C1 segment of cervical spinal cord (tissue), 14 donors: ENCODE data around the gene KIFC3.
"Not testable (repeated sequence)": the region's sequence is repeated elsewhere in the genome, so short reads cannot be mapped to it uniquely, and the experiment has no call there.

Experiments
- DNase-seq, 14 donors: peaks; one replicate each; lab custom pipeline; 2025; lab: John Stamatoyannopoulos, UW

Gene KIFC3

DNA sequence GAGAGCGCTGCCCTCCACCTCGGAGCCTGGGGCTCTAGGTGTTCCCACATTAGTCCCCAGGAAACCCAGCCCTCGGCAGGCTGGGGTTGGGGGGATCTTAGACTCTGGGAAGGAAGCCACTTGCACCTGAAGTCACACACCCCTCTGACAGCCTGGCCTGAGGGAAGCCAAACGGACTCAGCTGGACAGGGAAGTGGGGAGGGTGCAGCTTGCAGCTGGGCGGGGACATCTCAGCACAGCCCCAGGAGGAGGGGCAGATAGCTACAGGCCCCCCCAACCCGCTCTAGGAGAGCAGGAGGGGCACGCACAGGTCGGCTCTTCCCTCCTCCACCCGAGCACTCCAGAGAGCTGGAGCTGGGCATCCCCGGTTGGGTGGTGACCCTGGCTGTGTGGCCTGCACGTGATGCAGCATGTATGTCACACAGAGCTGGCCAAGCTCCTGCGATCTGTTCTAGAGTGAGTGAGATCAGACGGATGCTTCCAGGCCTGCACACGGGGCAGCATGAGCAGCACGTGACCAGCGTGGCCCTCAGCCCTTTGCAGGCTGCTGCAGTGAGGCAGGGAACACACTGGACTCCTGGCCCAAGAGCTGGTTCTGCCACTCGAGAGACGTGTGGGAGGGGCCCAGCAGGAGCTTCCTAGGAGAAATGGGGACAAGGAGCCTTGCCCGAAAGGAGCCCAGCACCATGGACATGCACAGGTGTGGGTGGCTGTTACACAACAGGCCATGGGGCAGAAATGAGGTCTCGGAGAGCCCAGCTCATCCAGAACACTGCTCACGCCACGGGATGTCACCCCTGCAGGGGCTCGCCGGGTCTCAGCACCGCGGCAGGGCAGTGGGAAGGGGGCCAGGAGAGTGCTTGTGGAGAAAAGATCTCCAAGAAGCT lies 15.4 kb downstream of the KIFC3 start:
- peak in 11 of 14 donors; percentile 13 to 67 (median 43) for DNase-seq

DNA sequence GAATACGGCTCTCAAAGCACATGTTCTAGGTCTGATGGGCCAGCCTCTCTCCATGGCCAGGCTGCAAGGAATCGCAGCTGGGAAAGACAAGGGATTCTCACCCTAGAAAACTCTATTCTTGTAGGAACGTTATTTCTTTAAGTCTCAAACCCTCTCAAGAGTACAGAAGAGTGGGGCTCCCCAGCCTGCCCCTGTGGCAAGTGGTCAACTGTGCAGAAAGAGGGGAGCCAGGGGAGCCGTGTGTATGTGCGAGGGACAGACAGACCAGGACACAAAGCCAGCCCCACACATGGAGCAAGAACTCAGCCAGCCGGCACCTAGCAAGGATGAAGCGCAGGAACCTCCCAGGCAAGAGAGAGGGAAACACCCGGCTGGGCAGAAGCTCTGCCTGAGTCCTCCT lies 16.4 kb downstream of the KIFC3 start:
- DNase-seq, result no peak

DNA sequence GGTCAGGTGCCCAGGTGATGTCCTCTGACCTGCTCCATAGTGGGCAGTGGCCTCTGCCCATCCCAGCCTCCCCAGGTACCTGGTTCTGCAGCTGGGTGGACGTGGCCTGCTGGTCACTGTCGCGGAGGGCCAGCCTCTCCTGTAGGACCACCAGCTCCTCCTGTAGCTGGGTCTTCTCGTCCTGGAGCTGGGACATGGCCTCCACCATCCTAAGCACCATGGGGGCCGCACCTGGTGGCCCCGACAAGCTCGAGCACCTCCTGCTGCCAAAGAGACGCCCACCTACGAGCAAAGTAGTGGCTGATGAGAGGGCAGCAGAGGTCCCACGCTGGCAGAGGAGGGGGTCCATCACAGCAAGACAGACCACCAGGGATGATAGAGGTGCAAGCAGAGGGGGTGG lies 16.9 kb downstream of the KIFC3 start:
- no peak for DNase-seq

DNA sequence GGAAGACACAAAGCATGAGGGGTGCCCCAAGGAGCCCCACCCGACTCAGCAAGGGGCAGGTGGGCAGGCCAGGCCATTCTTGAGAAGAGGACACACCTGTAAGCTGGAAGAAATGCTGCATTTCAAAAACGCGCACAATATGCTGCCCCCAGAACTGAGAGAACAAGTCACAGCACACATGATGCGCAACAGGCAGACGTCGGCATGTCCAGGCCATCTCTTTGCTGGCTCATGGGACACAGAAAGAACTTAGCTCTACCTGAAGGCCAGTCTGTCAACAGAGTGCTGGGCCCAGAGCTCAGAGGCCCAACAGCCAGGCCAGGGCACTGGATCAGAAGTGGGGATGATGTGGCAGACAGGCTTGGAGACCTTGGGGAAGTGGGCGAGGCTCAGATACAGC lies 18.0 kb downstream of the KIFC3 start:
- no peak for DNase-seq

DNA sequence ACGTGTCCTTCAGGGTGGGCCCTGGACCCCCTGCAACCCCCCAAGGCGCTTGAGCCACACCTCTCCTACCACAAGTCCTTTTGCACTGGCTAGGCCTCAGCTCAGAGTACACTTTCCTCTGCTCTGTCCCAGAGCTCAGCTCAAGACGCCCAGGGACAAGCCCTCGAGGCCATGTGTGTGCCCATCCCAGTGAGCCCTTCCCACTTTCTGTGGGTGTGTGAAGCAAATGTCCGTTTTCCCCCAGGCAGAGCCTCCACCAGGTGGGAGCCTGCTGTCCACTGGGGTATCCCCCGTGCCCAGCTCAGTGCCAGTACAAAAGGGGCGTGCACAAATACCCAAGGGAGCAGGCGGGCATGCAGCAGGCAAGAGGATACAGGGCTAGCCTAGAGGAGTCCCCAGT lies 18.4 kb downstream of the KIFC3 start:
- DNase-seq, result no peak

DNA sequence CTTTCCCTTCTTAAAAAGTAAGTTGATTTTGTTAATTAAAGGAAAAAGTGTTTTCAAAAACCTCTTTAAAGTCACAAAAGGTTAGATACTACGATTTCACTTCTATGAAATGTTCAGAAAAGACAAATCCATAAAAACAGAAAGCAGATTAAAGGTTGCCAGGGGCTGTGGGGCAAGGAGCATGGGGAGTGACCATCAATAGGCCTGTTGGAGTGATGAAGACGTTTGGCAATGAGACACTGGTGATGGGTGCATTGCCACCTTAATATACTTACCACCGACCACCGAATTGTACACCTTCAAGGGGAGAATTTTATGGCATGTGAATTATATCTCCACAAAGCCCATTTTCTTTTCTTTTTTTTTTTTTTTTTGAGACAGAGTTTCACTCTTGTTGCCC lies 19.2 kb downstream of the KIFC3 start:
- DNase-seq, result no peak

DNA sequence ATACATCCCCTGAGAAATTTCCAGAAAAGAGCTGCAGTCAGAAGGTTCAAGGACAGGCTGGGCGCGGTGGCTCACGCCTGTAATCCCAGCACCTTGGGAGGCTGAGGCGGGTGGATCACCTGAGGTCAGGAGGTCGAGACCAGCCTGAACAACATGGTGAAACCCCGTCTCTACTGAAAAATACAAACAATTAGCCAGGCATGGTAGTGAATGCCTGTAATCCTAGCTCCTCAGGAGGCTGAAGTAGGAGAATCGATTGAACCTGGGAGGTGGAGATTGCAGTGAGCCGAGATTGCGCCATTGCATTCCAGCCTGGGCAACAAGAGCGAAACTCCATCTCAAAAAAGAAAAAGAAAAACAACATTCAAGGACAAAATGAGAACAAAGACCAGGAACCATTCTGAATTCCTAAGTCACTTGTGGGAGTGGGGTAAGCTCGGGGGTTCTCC lies 19.7 kb downstream of the KIFC3 start:
- DNase-seq, result not testable (repeated sequence)

DNA sequence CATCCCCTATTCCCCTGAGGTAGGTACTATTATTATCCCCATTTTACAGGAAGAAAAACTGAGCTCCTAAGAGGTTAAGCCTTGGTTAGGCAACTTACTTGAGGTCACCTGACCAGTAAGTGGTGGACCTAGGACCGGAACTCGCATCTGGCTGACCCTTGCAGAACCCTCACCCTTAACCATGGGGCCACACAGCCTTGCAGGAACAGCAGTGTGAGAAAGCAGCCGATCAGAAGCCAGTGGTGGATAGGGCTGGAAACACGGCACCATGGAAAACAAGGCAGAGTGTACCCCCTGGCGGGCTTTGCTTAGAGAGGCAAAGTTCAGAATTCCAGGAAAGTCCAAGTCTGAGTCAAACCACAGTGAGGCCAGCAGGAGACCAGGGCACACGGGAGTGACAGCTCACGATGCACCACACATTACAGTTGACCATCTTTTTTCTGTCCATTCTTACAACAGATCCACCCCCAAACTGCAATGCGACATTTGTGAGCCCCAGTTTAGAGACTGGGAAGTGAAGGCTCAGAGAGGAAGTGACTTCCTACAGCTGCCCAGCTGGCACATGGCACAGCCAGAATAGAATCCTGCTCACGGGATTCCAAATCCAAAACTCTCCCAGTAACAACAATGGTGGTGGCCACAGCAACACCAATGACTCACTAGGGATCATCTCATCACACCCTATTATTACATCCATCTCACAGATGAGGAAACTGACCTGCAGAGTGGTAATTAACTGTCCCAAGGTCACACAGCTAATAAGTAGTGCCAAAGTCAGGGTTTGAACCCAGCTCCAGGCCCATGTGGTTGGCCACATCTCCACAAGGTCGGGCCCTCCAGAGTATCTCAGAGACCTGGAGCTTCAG lies 20.3 kb downstream of the KIFC3 start:
- DNase-seq, result no peak

DNA sequence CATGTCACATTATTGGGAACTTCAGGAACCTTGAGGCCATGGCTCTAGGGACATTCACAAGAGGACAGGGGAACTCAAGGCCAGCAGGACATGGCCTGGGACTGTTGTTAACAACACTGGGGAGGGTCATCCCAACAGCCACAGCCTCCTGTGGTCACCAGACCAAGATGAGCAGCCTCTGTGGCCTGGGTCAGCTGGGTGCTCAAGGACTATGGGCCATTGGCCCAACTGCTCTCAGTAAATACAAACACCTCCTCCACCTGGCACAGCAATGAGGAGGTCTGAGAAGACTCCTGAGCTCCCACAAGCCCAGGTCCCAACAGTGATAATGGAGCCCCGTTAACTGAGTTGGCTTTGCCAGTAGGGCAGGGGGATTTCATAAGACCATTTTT lies 20.9 kb downstream of the KIFC3 start:
- no peak for DNase-seq

DNA sequence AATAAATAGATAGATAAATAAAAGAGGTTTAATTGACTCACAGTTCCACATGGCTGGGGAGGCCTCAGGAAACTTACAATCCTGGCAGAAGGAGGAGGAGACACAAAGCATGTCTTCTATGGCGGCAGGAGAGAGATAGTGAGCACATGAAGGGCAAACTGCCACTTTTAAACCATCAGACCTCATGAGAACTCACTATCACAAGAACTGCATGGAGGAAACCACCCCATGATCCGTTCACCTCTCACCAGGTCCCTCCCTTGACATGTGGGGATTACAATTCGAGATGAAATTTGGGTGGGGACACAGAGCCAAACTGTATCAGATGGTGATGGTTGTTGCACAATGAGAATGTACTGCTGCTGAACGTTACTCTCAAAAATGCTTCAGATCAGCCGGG lies 22.5 kb downstream of the KIFC3 start:
- DNase-seq, result not testable (repeated sequence)

DNA sequence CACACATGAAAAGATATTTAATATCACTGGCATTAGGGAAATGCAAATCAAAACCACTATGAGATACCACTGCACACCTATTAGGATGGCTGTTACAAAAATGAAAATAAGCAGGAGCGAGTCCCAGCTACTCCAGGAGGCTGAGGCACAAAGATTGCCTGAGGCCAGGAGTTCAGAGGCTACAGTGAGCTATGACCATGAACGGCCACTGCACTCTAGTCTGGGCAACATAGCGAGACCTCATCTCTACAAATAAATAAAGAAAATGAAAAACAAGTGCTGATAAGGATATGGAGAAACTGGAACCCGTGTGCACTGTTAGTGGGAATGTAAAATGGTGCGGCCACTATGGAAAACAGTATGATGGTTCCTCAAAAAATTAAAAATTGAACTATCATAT lies 23.6 kb downstream of the KIFC3 start:
- no peak for DNase-seq

DNA sequence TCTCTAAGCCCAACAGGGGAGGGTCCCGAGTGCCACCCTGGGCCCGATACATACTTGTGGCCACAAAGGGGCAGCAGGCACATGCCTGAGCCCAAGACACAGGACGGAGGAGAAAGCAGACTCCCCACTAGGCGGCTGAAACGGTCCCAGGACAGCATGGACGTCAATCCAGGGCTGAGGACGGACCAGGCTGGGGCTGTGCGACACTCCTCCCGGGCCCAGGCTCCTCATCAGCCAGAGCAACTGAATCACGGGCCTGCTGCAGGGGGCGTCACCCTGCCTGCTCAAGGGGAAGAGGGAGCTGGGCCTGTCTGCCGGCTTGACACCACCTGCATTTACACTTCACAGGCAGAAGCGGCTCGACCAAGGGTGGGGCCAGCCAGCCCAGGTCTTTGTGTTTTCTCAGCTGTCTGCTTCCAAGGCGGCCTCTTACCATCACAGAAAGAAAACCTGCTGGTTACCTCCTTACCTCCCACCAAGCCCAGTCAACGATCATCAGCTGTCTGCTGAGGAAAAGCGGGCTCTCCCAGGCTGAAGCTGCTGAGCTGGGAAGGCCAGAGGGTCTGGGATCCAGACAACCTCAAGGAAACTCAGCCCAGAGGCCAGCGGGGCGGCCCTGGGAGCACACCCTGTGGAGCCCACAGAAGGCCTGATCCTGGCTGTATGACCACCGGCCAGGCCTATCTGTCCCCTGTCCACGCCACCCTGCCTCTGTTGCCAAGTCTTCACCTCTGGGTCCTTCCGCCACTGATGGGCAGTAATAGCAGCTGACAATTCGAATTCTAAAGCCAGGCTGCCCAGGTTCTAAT lies 26.4 kb downstream of the KIFC3 start:
- peak in 8 of 14 donors; percentile 18 to 39 (median 23) for DNase-seq

DNA sequence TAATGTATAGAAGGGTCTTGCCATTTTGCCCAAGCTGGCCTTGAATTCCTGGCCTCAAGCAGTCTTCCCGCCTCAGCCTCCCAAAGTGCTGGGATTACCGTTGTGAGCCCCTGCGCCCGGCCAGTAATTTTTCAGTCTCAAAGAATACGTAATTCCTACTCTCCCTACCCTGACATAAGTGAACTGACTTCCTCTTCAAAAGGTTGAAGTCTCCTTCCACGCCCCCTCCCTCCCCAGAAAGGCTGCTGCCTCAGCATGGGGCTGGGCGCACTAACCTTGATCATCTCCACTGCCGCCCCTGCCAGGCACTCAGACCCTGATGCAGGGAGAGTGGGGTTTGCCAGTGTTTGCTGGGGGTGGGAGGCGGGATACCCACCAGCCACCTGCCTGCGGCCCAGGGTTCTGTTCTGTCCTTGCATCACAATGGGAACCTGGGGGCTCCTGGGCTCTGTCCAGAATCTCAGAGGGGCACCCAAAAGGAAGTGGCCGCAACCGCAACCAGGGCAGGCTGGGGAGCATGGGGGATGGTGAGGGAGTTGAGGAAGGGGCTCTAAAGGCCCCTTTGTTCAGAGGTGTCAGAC lies 27.5 kb downstream of the KIFC3 start:
- DNase-seq, result no peak

DNA sequence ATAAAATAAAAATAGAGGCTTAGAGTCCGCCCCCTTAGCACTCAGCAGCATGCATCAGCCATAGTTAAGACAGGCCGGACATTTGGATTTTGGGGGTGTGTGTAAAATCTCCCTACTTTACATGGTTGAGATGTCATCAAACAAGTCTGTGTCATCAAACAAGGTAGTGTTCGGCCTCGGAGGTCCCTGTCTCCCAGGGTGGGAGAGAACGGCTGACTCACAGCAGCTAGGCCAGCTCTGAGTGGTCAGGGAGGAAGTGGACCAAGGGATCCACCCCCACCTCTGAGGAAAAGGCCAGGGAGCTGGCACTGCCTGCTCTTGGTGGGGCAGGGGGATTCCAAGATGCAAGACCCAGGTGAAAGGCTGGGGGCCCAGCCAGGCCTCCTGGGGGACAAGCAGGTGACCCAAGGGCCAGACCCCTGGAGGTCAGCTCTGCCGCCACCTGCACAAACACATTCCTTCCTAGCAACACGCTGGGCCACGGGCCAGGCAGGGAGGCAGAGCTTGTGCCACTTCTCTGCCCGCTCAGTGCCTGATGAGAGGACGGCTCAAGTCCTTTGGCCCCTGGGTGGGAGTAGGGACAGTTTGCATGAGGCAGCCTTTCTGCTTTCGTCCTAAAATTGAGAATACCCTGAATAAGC lies 28.5 kb downstream of the KIFC3 start:
- DNase-seq, result peak in 1 of 14 donors; percentile 36

DNA sequence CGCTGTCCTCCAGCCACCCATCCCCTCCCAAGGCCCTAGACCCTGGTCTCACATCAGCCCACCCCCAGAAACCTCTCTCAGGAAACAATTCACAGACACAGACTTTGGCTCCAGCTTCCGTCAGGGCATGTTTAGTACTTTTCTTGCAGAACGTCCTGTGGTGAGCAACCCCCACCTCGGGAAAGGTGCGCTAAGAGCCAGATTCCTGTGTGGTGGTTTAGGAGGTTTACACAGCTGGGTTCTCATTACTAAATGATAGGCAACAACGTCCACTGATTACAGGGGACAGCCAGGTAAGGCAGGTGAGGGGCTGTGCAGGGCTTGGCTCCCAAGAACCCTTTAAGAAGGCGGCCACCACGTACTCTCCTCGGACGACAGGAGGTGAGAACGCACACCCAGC lies 29.3 kb downstream of the KIFC3 start:
- DNase-seq, result no peak

DNA sequence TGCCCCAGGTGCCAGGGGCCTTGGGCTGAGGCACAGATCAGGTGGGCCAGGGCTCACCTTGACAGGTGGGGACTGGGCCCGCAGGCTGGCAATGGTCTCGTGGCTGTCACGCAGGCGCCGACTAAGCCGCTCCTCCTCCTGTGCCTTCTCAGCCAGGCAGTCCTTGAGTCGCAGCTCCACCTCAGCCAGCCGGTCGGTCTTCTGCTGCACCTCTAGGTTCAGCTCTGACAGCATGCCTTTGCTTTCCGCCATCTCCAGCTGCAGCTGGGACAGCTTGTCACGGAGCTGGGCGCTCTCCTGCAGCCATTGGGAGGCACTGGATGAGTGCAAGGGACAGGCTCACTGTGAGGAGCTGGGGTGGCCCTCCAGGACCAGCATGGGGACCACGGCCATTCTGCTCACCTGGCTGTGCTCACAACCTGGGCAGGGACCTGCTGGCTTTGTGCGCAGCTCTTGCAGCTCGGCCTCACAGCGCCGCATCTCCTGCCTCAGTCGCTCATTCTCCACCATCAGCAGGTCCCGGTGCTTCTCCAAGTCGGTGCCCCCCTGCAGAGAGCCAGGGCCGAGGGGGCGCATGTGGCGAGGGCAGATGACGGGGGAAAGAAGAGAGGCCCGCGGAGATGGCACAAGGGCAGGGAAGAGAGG lies 31.0 kb downstream of the KIFC3 start:
- no peak for DNase-seq

DNA sequence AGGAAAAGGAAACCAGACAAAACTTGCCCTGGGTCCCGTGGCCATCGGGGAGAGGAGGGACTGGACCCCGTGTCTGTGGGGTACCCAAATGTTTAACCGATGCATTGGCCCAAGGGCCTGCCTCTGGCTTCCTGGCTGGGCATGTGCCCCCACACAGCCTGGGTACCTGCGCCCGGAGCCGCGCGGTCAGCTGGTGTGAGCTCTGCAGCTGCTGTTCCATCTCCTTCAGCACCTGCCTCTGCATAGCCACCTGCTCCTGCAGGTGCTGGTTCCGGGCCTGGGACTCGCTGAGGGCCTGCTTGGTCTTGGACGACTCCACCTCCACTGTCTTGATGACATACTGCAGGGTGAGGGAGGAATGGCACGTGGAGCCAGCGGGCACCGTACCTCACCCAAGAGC lies 31.9 kb downstream of the KIFC3 start:
- DNase-seq, result no peak

DNA sequence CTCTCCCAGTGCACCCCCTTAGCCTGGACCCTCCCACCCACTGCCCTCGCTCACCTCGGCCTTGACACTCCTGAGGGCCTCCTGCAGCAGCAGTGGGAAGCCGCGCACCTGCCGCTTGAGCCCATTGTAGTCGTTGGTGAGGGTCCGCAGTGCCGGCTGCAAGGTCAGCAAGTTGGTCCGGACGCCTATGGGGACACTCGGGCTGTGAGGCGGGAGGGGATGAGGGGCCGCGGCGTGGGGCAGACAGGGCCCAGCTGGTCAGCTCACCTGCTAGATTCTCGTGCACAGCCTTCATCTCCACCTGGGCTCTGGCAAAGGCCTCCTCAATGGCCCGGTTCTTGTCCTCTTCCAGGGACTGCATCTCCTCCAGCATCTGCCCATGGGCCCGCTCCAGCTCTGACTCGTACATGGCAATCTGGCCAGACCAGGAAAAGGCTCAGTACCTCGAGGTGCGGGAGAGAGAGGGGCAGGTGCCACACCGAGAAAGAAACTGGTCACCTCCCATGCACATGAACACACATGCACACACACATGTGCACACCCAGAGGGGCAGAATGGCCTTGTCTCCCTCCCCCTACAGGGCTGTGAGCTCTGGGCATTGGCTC lies 32.6 kb downstream of the KIFC3 start:
- no peak for DNase-seq

DNA sequence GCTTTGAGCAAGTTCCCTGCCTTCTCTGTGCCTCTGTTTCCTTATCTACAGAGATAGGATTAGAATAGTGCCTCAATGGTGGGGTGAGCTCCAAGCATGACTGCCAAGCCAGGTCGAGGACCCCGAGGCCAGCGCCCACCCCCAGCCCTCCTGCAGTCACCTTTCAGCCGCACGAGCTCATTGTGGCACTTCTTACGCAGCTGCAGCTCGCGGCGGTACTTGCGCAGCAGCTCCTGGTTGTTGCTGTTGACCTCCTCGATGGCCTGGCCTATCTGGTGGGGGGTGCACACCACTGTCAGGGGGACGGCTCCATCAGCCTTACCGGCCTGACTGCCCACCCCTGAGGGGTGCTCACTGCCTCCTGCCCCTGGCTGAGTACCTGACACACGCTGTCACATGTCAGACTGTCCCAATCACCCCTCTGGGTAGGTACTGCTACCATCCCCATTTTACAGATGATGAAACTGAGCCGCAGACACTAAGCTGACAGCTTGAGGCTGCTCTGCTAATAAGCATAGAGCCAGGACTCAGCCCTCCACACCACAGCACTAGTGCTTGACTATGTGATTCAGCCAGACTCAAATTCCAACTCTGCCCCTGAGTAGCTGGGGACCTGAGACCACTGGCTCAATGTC lies 35.5 kb downstream of the KIFC3 start:
- DNase-seq, result no peak
